H1 (cell line): ENCODE results near the gene ARHGAP18. TPM values are rescaled to one million over a fixed set of nuclear protein-coding genes. Genes with fewer than 3 reads are reported as not detected.

Experiments
- SP4 ChIP-seq: IDR thresholded peaks from 2 replicates; pipeline ENCODE4 v1.6.1; 2012; ENCODE audit warnings: low read length, inconsistent platforms
- polyA plus RNA-seq, 7 experiments: library from polyadenylated mRNA; depleted of rRNA in 3 of 7; stranded (reverse) in 5 of 7; unstranded in 2 of 7; fragments of >200 nt in 5 of 7; fragments of 200-250 nt in 2 of 7; gene quantifications; 1 replicate in 5 of 7; 2 replicates in 1 of 7; 4 replicates in 1 of 7; pipeline versions ENCODE4 v1.2.1 to v1.2.3, GENCODE V29; 2011 to 2013; ENCODE audit warnings: missing spikeins in 2 of 7, mixed read lengths in 2 of 7
- total RNA-seq: library from RNA; stranded (reverse); fragmentation: NEBNext Ultra II Directional; extraction: Animal tissue kit (Norgen Biotek cat#: 25700); gene quantifications from 2 replicates; pipeline ENCODE4 v1.2.1, GENCODE V29; 2021

ARHGAP18 gene
- total and polyA plus RNA-seq, 2 of the 8 experiments (the other 6 are each of a cell fraction or from before 2014, with no cell fraction given) = 0.83 to 4.5 TPM

DNA sequence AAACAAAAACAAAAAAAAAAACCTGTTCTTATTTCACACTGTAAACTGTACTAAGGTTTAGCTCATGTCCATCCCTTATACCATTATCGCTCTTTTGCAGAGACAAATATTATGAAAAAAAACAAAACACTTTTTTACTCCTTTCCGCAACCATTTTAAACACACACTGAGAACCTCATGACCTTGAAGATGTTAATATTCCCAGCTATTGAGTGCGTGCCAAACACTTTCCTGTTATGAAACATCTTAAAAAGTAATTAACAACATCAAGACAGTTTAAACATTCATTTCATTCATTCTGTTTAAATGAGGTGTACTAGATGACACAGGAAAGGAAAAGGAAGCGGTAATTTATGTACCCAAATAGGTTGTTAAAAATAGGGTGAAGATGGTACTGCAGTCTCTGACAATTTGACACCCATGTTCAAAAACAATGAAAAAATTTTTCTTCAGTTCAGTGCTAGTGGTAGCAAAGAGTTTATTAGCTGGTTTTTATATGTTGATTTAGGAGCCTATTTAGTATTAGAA lies 3.9 kb upstream of the ARHGAP18 start (continued):
- TF ChIP-seq SP4 = no peak
